Effector memory CD8-positive, alpha-beta T cell (primary cell): ENCODE data around the gene PLAGL2.
"Not testable (repeated sequence)": the region's sequence is repeated elsewhere in the genome, so short reads cannot be mapped to it uniquely, and the experiment has no call there.

Experiments
- ATAC-seq: fragments of 150-1000 bp; cut with Tn5 transposase; replicated peaks from 2 replicates; pipeline ENCODE4 v1.10.0; 2021; ENCODE audit warnings: mild to moderate bottlenecking, moderate library complexity
- DNase-seq, 3 experiments: peaks; one replicate each; pipeline ENCODE4 v3.0.0; 2021
- H3K27ac Mint-ChIP-seq, 2 donors: one replicate each; pipeline ENCODE4 v1.8.0; 2022; ENCODE audit warnings: mild to moderate bottlenecking in 2 of 2, mixed read lengths in 2 of 2, moderate library complexity in 2 of 2
- H3K27me3 Mint-ChIP-seq, 2 donors: one replicate each; pipeline ENCODE4 v1.8.0; 2022; ENCODE audit warnings: mixed read lengths in 2 of 2
- H3K36me3 Mint-ChIP-seq: one replicate; pipeline ENCODE4 v1.8.0; 2022; ENCODE audit warnings: mild to moderate bottlenecking, moderate library complexity, mixed read lengths; ENCODE audit not compliant: insufficient read depth
- H3K4me1 Mint-ChIP-seq, 2 donors: one replicate each; pipeline ENCODE4 v1.8.0; 2022; ENCODE audit warnings: low read depth in 2 of 2, mixed read lengths in 2 of 2
- H3K4me3 Mint-ChIP-seq, 2 donors: one replicate each; pipeline ENCODE4 v1.8.0; 2022; ENCODE audit warnings: mild to moderate bottlenecking in 2 of 2, mixed read lengths in 2 of 2, moderate library complexity in 2 of 2
- H3K9me3 Mint-ChIP-seq, 2 donors: one replicate each; pipeline ENCODE4 v1.8.0; 2022; ENCODE audit warnings: mixed read lengths in 2 of 2
- total RNA-seq, 9 experiments: gene quantifications; one replicate each; lab custom pipeline; 2026; lab: John Stamatoyannopoulos, UW

The PLAGL2 gene, protein sequence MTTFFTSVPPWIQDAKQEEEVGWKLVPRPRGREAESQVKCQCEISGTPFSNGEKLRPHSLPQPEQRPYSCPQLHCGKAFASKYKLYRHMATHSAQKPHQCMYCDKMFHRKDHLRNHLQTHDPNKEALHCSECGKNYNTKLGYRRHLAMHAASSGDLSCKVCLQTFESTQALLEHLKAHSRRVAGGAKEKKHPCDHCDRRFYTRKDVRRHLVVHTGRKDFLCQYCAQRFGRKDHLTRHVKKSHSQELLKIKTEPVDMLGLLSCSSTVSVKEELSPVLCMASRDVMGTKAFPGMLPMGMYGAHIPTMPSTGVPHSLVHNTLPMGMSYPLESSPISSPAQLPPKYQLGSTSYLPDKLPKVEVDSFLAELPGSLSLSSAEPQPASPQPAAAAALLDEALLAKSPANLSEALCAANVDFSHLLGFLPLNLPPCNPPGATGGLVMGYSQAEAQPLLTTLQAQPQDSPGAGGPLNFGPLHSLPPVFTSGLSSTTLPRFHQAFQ
- 13.3 to 109 (median 25.8) reads per million in 9 experiments for total RNA-seq

- ATAC-seq (peak; percentile 95), DNase-seq (peak; percentile 85 to 89 (median 87))
- Mint-ChIP-seq H3K9me3 (no peaks in the 10 kb centered on the region), H3K27ac (peak within 1 kb of the TSS; percentile 95 to 98), H3K4me3 (peak within 1 kb of the TSS; percentile 96), H3K36me3 (peaks cover 19% of the 10 kb centered on the region), H3K4me1 (peaks cover 67 to 71% of the 10 kb centered on the region in 2 donors), H3K27me3 (no peaks in the 10 kb centered on the region)
These were observed at the start of gene PLAGL2, which contains the start of gene POFUT1 for GRCh38 chr20:32207626-32208498. Gene PLAGL2 (minus strand): TSS chr20:32207743. CDS start chr20:32202178, 5,565 bp downstream. Gene POFUT1 (plus strand): TSS chr20:32207880. CDS start chr20:32207942, 62 bp downstream.

- Mint-ChIP-seq H3K4me3 (no peak overlapping the region), H3K9me3 (no peaks in the 10 kb centered on the region), H3K27me3 (no peaks in the 10 kb centered on the region), H3K4me1 (peaks cover 7 to 9% of the 10 kb centered on the region in 2 donors), H3K27ac (peak overlapping the region in 1 of 2 donors; percentile 87), H3K36me3 (no peaks in the 10 kb centered on the region)
- DNase-seq (no peak), ATAC-seq (no peak)
These were observed 44.6 kb upstream of the PLAGL2 start for GRCh38 chr20:32252189-32252588.

- Mint-ChIP-seq H3K4me3 (peak overlapping the region in 1 of 2 donors; percentile 9), H3K9me3 (no peaks in the 10 kb centered on the region), H3K27me3 (no peaks in the 10 kb centered on the region), H3K27ac (peak overlapping the region in 1 of 2 donors; percentile 87), H3K36me3 (no peaks in the 10 kb centered on the region), H3K4me1 (peaks cover 7 to 9% of the 10 kb centered on the region in 2 donors)
- DNase-seq (no peak), ATAC-seq (no peak)
These were observed 43.9 kb upstream of the PLAGL2 start for GRCh38 chr20:32251470-32251869.

GRCh38 chr20:32249030-32249738 lies 41.6 kb upstream of the PLAGL2 start:
- Mint-ChIP-seq H3K4me1 (peaks cover 7 to 9% of the 10 kb centered on the region in 2 donors), H3K27ac (peak overlapping the region; percentile 18 to 28), H3K9me3 (no peaks in the 10 kb centered on the region), H3K27me3 (no peaks in the 10 kb centered on the region), H3K36me3 (no peaks in the 10 kb centered on the region), H3K4me3 (peak overlapping the region; percentile 7 to 38)
- DNase-seq (peak; percentile 26 to 38 (median 34)), ATAC-seq (peak; percentile 99)

DNA sequence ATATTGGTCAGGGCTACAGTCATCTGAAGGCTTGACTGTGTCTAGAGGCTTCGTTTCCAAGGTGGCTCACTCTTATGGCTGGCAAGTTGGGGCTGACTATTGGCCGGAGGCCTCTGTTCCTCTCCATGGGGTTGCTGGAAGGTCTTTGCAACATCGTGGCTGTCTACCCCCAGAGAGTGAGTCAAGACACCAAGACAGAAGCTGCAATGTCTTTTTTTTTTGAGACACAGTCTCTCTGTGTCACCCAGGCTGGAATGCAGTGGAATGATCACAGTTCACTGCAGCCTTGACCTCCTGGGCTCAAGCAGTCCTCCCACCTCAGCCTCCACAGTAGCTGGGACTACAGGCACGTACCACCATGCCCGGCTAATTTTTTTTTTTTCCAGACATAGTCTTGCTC lies 40.5 kb upstream of the PLAGL2 start:
- Mint-ChIP-seq H3K9me3 (no peaks in the 10 kb centered on the region), H3K36me3 (no peaks in the 10 kb centered on the region), H3K4me3 (no peak overlapping the region), H3K27me3 (no peaks in the 10 kb centered on the region), H3K4me1 (peaks cover 7 to 9% of the 10 kb centered on the region in 2 donors), H3K27ac (no peak overlapping the region)
- DNase-seq = no peak
- ATAC-seq = no peak

DNA sequence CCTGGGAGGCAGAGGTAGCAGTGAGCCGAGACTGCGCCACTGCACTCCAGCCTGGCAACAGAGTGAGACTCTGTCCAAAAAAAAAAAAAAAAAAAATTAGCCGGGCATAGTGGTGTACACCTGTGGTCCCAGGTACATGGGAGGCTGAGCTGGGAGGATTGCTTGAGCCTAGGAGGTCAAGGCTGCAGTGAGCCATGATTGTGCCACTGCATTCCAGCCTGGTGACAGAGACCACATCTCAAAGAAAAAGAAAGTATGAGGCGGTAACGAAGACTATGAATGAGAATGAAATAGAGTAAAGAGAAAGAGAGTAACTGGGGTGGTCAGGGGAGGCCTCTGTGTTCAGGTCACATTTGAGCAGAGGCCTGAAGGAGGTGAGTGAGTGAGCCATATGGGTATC lies 38.7 kb upstream of the PLAGL2 start:
- H3K9me3 Mint-ChIP-seq, H3K4me3 Mint-ChIP-seq, DNase-seq, ATAC-seq, H3K27me3 Mint-ChIP-seq, H3K27ac Mint-ChIP-seq, H3K4me1 Mint-ChIP-seq, H3K36me3 Mint-ChIP-seq: not testable (repeated sequence)

DNA sequence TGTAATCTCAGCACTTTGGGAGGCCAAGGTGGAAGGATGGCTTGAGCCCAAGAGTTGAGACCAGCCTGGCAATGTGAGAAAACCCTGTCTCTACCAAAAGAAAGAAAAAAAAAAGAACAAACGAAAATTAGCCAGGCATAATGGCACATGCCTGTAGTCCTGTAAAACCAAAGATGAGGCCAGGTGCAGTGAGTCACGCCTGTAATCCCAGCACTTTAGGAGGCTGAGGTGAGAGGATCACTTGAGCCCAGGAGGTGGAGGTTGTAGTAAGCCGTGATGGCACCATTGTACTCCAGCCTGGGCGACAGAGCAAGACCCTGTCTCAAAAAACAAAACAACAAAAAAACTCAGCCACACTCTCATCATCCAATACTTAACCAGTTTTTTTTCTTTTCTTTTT lies 37.4 kb upstream of the PLAGL2 start:
- no peaks in the 10 kb centered on the region for H3K27me3 Mint-ChIP-seq
- no peak for ATAC-seq
- H3K9me3 Mint-ChIP-seq = no peaks in the 10 kb centered on the region
- H3K4me1 Mint-ChIP-seq = no peaks in the 10 kb centered on the region
- DNase-seq = no peak
- no peak overlapping the region for H3K4me3 Mint-ChIP-seq
- no peaks in the 10 kb centered on the region for H3K36me3 Mint-ChIP-seq
- H3K27ac Mint-ChIP-seq = no peak overlapping the region

GRCh38 chr20:32244150-32244823 lies 36.7 kb upstream of the PLAGL2 start:
- no peak overlapping the region for H3K4me3 Mint-ChIP-seq
- H3K9me3 Mint-ChIP-seq = no peaks in the 10 kb centered on the region
- no peak overlapping the region for H3K27ac Mint-ChIP-seq
- H3K4me1 Mint-ChIP-seq = no peaks in the 10 kb centered on the region
- H3K36me3 Mint-ChIP-seq = no peaks in the 10 kb centered on the region
- no peaks in the 10 kb centered on the region for H3K27me3 Mint-ChIP-seq
- DNase-seq (no peak), ATAC-seq (no peak)

DNA sequence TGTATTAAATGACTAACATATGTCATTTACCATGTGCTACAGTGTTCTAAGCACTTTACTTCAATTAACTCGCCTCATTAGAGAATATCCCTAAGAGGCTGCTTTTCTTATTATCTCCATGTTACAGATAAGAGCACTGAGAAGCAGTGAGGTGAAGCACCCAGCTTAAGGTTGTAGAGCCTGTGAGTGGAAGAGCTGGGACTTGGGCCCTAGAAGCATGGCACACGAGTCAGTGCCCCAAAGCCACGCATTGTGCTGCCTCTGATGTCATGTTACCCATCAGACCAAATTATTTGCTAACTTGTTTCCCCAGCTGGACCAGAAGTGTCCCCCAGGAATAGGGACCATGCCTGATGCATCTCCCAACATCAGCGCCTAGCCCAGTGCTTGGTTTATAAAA lies 34.3 kb upstream of the PLAGL2 start:
- H3K4me3 Mint-ChIP-seq = no peak overlapping the region
- no peak overlapping the region for H3K27ac Mint-ChIP-seq
- no peaks in the 10 kb centered on the region for H3K9me3 Mint-ChIP-seq
- no peak for ATAC-seq
- no peaks in the 10 kb centered on the region for H3K36me3 Mint-ChIP-seq
- H3K27me3 Mint-ChIP-seq = no peaks in the 10 kb centered on the region
- H3K4me1 Mint-ChIP-seq = no peaks in the 10 kb centered on the region
- no peak for DNase-seq

DNA sequence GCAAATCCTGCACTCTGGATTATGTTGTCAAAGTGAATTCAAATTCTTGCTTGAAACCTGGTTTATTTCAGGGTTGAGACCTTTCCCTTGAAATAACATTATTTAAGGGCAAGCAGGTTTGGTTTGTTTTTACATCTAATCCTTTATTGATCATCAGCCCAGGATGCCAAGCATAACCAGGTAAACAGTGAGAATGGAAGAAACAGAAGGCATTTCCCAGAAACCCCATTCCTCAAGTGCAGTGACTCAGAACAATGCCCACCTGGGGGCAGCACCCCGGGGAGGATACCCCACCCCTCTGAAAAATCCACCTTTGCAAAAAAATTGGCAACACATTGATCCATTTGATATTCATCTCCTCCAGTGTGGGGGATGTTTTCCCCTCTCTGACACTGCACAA lies 32.7 kb upstream of the PLAGL2 start:
- Mint-ChIP-seq H3K9me3 (no peaks in the 10 kb centered on the region), H3K4me1 (no peaks in the 10 kb centered on the region), H3K36me3 (no peaks in the 10 kb centered on the region), H3K27ac (no peak overlapping the region), H3K4me3 (no peak overlapping the region), H3K27me3 (no peaks in the 10 kb centered on the region)
- DNase-seq (no peak), ATAC-seq (no peak)

- H3K27ac Mint-ChIP-seq = no peak overlapping the region
- no peak overlapping the region for H3K4me3 Mint-ChIP-seq
These were observed 31.2 kb upstream of the PLAGL2 start for GRCh38 chr20:32238483-32239425.

DNA sequence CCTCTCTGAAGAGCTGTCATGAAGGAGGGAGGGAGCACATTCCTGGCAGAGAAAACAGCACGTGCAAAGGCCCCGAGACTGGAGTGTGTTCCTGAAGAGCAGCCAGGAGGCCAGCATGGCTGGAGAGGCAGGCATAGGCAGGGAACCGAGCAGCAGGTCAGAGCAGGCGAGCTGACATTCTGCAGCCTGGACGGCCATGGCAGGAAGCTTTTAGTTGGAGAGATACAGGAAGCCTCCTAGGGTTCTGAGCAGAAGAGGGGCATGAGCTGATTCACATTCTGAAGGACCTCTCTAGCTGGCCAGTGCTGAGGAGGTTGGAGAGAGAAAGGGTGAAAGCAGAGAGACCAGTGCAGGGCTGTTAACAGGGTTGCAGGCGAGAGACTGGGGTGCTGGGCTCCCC lies 29.9 kb upstream of the PLAGL2 start:
- DNase-seq (no peak), ATAC-seq (no peak)
- H3K27ac Mint-ChIP-seq = peak overlapping the region; percentile 1 to 12
- no peak overlapping the region for H3K4me3 Mint-ChIP-seq
- H3K36me3 Mint-ChIP-seq = peaks cover 10% of the 10 kb centered on the region
- H3K27me3 Mint-ChIP-seq = no peaks in the 10 kb centered on the region
- no peaks in the 10 kb centered on the region for H3K9me3 Mint-ChIP-seq
- H3K4me1 Mint-ChIP-seq = peaks cover 10 to 11% of the 10 kb centered on the region in 2 donors

More at GRCh38 chr20:32238483-32239425, 31.2 kb upstream of the PLAGL2 start:
- H3K36me3 Mint-ChIP-seq = peaks cover 8% of the 10 kb centered on the region
- no peak for ATAC-seq
- no peaks in the 10 kb centered on the region for H3K27me3 Mint-ChIP-seq
- no peak for DNase-seq
- H3K9me3 Mint-ChIP-seq = no peaks in the 10 kb centered on the region
- H3K4me1 Mint-ChIP-seq = no peaks in the 10 kb centered on the region
